Lower lobe of right lung (tissue), 2 donors: ENCODE data around the gene DCTN2. TPM values are rescaled to one million over a fixed set of nuclear protein-coding genes. Genes with fewer than 3 reads are reported as not detected.

Experiments
- ATAC-seq, 2 donors: fragments of 200-7000 bp; cut with Tn5 transposase; one replicate each; pipeline ENCODE4 v1.9.1; 2020 to 2022; ENCODE audit warnings: mild to moderate bottlenecking in 2 of 2, moderate library complexity in 2 of 2
- DNase-seq: peaks from one replicate; pipeline ENCODE4 v3.0.0-alpha.2; 2020
- H3K27ac ChIP-seq: fragments of 200-600 bp; one replicate; pipeline ENCODE4 v1.8.0; 2022
- H3K27me3 ChIP-seq: fragments of 200-600 bp; one replicate; pipeline ENCODE4 v1.8.0; 2022; ENCODE audit warnings: low read depth
- H3K36me3 ChIP-seq: fragments of 200-600 bp; one replicate; pipeline ENCODE4 v1.8.0; 2022; ENCODE audit warnings: mild to moderate bottlenecking
- H3K4me1 ChIP-seq: fragments of 200-600 bp; one replicate; pipeline ENCODE4 v1.8.0; 2022
- H3K4me3 ChIP-seq: fragments of 200-600 bp; one replicate; pipeline ENCODE4 v1.8.0; 2022; ENCODE audit warnings: mild to moderate bottlenecking
- H3K9me3 ChIP-seq: fragments of 200-600 bp; one replicate; pipeline ENCODE4 v1.8.0; 2022
- CTCF ChIP-seq: fragments of 200-600 bp; IDR thresholded peaks from one replicate; pipeline ENCODE4 v1.8.0; 2022; ENCODE audit warnings: antibody characterized with exemption, mild to moderate bottlenecking
- intact Hi-C: fragments of 100-400 bp; cut with DNase I; formaldehyde crosslinking; loops from one replicate; pipeline ENCODE4 v1.11.0; 2022
- total RNA-seq: library from RNA; stranded (reverse); fragmentation: NEBNext Ultra II Directional; extraction: Animal tissue kit (Norgen Biotek cat#: 25700); gene quantifications from one replicate; pipeline ENCODE4 v1.2.1, GENCODE V29; 2021
- donor health status: DM: no; HTN: yes; CAD: no; lungs with severe emphysema.

The DCTN2 gene
- total RNA-seq, 1 donor from 2014 or later, result 88.3 TPM

GRCh38 chr12:57528831-57529555 lies 18.0 kb downstream of the DCTN2 start:
- Histone ChIP-seq H3K4me1 (peaks cover 14% of the 10 kb centered on the region), H3K27ac (no peak overlapping the region), H3K36me3 (peaks cover 100% of the 10 kb centered on the region), H3K9me3 (no peaks in the 10 kb centered on the region), H3K4me3 (no peak overlapping the region), H3K27me3 (no peaks in the 10 kb centered on the region)
- TF ChIP-seq CTCF, result no peak
- DNase-seq (no peak), ATAC-seq (no peak)
- intact Hi-C loops, result no loop called here

GRCh38 chr12:57528176-57528575 lies 18.8 kb downstream of the DCTN2 start:
- DNase-seq, result no peak
- Histone ChIP-seq H3K27me3 (no peaks in the 10 kb centered on the region), H3K4me3 (no peak overlapping the region), H3K27ac (no peak overlapping the region), H3K36me3 (peaks cover 92% of the 10 kb centered on the region), H3K4me1 (peaks cover 22% of the 10 kb centered on the region), H3K9me3 (no peaks in the 10 kb centered on the region)
- no peak for TF ChIP-seq CTCF
- intact Hi-C loops, result no loop called here
- no peak for ATAC-seq

- Histone ChIP-seq H3K9me3 (no peaks in the 10 kb centered on the region), H3K27ac (no peak overlapping the region), H3K36me3 (peaks cover 82% of the 10 kb centered on the region), H3K4me3 (no peak overlapping the region), H3K4me1 (peaks cover 22% of the 10 kb centered on the region), H3K27me3 (no peaks in the 10 kb centered on the region)
- no peak for ATAC-seq
- no peak for DNase-seq
- no peak for TF ChIP-seq CTCF
- intact Hi-C loops, result no loop called here
Measured at GRCh38 chr12:57527184-57527583, 19.8 kb downstream of the DCTN2 start.

GRCh38 chr12:57526477-57527126 lies 20.4 kb downstream of the DCTN2 start:
- Histone ChIP-seq H3K4me3 (no peak overlapping the region), H3K27ac (no peak overlapping the region), H3K9me3 (no peaks in the 10 kb centered on the region), H3K36me3 (peaks cover 76% of the 10 kb centered on the region), H3K4me1 (peaks cover 27% of the 10 kb centered on the region), H3K27me3 (no peaks in the 10 kb centered on the region)
- ATAC-seq (no peak), DNase-seq (no peak)
- no peak for TF ChIP-seq CTCF
- intact Hi-C loops, result no loop called here

GRCh38 chr12:57525615-57526383 lies 21.2 kb downstream of the DCTN2 start:
- TF ChIP-seq CTCF, result no peak
- H3K27me3 ChIP-seq, result no peaks in the 10 kb centered on the region
- H3K9me3 ChIP-seq, result no peaks in the 10 kb centered on the region
- no peak overlapping the region for H3K4me3 ChIP-seq
- no peak overlapping the region for H3K27ac ChIP-seq
- peaks cover 68% of the 10 kb centered on the region for H3K36me3 ChIP-seq
- intact Hi-C loops, result no loop called here
- peaks cover 35% of the 10 kb centered on the region for H3K4me1 ChIP-seq
- DNase-seq (no peak), ATAC-seq (no peak)
